MM.1S (cell line): ENCODE data around the gene GCN1.

Source experiments
- EZH2 ChIP-seq: fragments of 300-600 bp; sonication (generic); optimal IDR thresholded peaks from 2 replicates; pipeline ENCODE3; 2017; ENCODE audit warnings: low read depth, mild to moderate bottlenecking, antibody characterized with exemption, low read length, mixed read lengths
- TF ChIP-seq, protein P1 (sequence below): fragments of 300-600 bp; sonication (generic); IDR thresholded peaks from 2 replicates; pipeline ENCODE4 v1.5.1; 2016; ENCODE audit warnings: antibody characterized with exemption, low read length, mixed read lengths

DNA sequence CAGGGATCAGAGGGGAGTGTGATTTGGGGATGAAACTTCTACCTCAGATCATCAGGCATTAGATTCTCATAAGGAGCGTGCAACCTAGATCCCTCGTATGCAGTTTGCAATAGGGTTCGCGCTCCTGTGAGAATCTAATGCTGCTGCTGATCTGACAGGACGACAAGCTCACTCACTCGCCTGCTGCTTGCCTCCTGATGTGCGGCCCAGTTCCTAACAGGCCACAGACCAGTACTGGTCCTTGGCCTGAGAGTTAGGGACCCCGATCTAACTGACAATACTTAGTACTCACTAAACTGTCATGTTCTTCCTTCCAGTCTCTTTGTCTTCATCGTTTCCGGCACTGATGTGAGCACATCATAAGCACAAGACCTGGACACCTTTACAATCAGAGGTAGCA, 11.7 kb upstream of the GCN1 start:
- TF ChIP-seq, protein P1, sequence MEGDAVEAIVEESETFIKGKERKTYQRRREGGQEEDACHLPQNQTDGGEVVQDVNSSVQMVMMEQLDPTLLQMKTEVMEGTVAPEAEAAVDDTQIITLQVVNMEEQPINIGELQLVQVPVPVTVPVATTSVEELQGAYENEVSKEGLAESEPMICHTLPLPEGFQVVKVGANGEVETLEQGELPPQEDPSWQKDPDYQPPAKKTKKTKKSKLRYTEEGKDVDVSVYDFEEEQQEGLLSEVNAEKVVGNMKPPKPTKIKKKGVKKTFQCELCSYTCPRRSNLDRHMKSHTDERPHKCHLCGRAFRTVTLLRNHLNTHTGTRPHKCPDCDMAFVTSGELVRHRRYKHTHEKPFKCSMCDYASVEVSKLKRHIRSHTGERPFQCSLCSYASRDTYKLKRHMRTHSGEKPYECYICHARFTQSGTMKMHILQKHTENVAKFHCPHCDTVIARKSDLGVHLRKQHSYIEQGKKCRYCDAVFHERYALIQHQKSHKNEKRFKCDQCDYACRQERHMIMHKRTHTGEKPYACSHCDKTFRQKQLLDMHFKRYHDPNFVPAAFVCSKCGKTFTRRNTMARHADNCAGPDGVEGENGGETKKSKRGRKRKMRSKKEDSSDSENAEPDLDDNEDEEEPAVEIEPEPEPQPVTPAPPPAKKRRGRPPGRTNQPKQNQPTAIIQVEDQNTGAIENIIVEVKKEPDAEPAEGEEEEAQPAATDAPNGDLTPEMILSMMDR, result no peak
- no peak for TF ChIP-seq EZH2
